ENCODE measurements around the gene SURF2.

DNA sequence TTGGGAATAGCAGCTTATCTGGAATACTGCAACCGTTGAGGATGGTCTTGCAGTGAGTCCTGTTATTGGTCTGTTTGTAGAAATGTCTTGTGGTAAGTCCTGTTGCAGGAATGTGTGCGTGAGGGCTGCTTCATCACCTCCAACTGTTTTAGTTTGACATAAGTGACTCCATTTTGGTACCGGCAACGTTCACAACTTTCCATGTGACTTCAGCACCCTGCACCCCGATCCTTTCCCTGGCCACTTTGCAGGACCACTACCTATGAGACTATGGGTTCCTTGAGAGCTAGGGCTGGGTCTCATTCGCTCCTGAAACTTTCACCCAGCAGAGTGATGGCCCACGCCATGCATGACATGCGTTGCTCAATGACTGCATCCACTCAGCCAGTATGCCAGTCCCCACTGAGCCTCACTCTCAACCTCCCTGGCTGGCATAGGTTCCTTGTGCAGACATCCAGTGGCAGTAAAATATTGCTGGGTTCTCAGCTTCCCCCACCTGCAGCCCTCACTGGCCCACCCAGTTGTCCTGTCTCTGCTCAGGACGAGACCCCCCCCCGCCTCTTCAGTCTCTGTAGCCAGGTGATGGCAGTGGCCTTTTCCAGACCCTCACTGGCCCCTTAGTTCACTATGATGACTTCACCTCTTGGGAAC lies 28.4 kb upstream of the SURF2 start:
- no peak for TF ChIP-seq POLR2AphosphoS5 (IDR thresholded peaks at IDR 0.05)
- TF ChIP-seq, protein P1, sequence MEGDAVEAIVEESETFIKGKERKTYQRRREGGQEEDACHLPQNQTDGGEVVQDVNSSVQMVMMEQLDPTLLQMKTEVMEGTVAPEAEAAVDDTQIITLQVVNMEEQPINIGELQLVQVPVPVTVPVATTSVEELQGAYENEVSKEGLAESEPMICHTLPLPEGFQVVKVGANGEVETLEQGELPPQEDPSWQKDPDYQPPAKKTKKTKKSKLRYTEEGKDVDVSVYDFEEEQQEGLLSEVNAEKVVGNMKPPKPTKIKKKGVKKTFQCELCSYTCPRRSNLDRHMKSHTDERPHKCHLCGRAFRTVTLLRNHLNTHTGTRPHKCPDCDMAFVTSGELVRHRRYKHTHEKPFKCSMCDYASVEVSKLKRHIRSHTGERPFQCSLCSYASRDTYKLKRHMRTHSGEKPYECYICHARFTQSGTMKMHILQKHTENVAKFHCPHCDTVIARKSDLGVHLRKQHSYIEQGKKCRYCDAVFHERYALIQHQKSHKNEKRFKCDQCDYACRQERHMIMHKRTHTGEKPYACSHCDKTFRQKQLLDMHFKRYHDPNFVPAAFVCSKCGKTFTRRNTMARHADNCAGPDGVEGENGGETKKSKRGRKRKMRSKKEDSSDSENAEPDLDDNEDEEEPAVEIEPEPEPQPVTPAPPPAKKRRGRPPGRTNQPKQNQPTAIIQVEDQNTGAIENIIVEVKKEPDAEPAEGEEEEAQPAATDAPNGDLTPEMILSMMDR (IDR thresholded peaks at IDR 0.05): no peak
- no peak for TF ChIP-seq EP300 (IDR thresholded peaks at IDR 0.05)
- TF ChIP-seq POLR2A (IDR thresholded peaks at IDR 0.05): no peak

Data from sigmoid colon (tissue), 4 donors.